HG03097 (cell line): ENCODE data around the gene MTF2.

Experiments
- ATAC-seq: cut with Tn5 transposase; IDR thresholded peaks from one replicate; pipeline ENCODE4 v1.9.1; 2021; ENCODE audit not compliant: unreplicated experiment, low FRiP score

The MTF2 gene

GRCh38 chr1:93081716-93082115 is 2.6 kb downstream of the MTF2 start:
- no peak for ATAC-seq

DNA sequence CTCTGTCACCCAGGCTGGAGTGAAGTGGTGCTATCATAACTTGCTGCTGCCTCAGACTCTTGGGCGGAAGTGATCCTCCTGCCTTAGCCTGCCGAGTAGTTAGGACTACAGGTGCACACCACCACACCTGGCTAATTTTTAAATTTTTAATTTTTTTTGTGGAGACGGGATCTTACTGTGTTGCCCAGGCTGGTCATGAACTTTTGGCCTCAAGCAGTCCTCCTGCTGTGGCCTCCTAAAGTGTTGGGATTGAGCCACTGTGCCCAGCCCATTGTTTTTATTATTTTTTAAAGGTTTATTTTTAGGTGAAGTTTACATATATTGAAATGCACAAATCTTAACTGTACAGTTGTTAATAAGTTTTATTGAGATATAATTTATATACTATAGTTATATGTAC is 3.2 kb downstream of the MTF2 start:
- no peak for ATAC-seq

- no peak for ATAC-seq
Measured at GRCh38 chr1:93083979-93084378, 4.9 kb downstream of the MTF2 start.

GRCh38 chr1:93087532-93087931 is 8.4 kb downstream of the MTF2 start:
- ATAC-seq, result no peak

DNA sequence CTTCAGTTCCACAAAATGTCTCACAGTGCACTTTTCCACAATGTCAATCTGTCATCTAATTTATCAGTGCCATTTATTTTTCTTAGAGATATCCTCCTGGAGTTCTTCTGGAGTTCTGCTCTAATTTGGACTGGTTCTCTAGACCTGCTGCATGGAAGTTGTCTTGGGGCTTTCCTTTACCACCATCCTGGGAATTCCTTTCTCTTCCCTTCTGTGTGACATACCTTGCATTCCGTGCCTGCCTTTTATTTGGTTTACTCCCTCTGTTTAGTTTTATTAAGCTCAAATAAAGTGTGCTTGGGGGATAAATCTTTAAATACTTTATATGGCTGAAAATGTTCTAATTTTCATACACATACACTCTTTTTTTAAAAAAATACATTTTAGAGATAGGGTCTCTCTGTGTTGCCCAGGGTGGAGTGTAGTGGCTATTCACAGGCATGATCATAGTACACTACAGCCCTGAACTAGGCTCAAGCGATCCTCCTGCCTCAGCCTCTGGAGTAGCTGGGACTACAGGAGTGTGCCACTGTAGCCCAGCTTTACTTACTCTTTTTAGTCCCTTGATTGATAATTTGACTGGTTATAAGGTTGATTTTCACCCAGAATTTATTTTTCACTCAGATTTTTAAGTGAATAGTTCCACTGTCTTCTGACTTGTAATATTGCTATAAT is 14.4 kb downstream of the MTF2 start:
- ATAC-seq, result no peak

GRCh38 chr1:93095804-93096585 is 16.9 kb downstream of the MTF2 start:
- no peak for ATAC-seq

DNA sequence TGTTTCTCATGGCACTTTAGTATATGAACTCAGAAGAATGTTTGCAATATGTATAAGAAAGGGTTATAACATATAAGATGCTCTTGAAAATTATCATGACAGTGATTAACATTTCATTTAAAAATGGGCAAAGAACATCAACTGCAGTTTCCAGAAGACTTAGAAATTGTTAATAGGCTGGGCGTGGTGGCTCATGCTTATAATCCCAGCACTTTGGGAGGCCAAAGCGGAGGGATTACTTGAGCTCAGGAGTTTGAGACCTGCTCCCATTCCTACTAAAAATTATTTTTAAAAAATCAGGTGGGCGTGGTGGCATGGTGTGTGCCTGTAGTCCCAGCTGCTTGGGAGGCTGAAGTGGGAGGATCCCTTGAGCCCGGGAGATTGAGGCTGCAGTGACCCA is 23.1 kb downstream of the MTF2 start:
- no peak for ATAC-seq

DNA sequence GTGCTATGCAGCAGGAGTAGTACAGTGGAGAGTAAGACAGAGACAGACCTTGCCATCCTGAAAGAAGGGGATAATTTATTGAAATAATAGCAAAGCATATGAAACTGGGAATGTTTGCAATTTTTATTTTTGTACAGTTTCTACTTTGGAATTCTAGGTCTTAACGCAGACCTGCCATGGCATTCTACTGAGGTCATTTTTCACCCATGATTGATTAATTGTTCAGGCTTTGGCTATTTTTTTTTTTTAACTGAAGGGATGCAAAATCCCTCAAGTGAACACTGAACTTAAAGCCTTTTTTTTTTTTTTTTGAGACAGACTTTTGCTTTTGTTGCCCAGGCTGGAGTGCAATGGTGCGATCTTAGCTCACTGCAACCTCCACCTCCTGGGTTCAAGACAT is 27.1 kb downstream of the MTF2 start:
- ATAC-seq, result no peak

GRCh38 chr1:93107395-93107794 is 28.3 kb downstream of the MTF2 start:
- ATAC-seq, result no peak

DNA sequence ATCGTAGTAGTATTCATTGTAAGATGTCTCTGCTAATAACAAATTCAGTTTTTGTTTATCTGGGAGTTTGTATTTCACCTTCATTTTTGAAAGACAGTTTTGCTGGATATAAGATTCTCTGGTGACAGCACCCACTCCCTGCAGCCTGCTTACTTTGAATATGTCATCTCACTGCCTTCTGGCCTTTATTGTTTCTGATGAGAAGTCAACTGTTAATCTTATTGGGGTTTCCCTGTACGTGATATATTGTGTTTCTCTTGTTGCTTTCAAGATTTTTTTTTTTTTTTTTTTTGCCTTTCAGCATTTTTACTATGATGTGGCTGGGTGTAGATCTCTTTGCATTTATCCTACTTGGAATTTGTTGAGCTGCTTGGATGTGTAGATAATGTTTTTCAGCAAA is 29.3 kb downstream of the MTF2 start:
- no peak for ATAC-seq

GRCh38 chr1:93109578-93109977 is 30.5 kb downstream of the MTF2 start:
- no peak for ATAC-seq

GRCh38 chr1:93111065-93111464 is 32.0 kb downstream of the MTF2 start:
- ATAC-seq, result no peak

DNA sequence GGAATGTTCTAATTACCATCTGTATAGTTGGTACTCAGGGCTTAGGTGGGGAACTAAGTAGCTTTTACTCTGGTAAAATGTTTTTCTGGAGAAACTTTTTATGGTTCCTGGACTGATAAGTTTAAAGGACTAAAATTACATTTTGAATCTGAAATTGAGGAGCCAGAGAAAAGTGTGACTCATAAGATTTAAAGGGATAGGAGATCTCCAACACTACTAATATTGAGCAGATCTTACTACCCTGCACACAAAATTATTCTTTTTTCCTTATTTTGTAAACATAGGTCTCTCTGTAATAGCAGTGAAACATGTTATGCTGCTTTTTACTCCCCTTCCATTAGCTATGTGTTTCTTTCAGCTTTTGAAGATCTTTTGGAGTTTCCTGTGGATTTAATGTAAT is 32.5 kb downstream of the MTF2 start:
- ATAC-seq, result no peak

- ATAC-seq, result no peak
Measured at GRCh38 chr1:93113127-93113526, 34.0 kb downstream of the MTF2 start.

DNA sequence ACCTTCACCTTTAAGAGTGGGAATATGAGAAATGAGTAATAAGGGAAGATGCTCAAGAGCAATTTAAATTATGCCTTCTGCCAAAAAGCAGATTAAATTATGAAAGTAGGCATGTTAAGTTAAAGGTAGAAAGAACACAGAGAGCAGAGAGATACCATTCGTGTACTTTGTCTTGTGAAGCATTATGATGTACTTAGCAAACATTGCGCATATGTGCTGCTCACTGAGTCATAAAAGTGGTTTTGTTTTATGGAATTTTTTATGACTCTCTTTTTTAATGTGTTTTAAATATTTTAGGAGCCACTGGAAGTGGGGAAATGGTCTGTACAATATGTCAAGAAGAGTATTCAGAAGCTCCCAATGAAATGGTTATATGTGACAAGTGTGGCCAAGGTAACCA is 35.3 kb downstream of the MTF2 start:
- ATAC-seq, result no peak

GRCh38 chr1:93120614-93121013 is 41.5 kb downstream of the MTF2 start:
- ATAC-seq, result no peak

GRCh38 chr1:93123201-93123783 is 44.2 kb downstream of the MTF2 start:
- ATAC-seq, result no peak

DNA sequence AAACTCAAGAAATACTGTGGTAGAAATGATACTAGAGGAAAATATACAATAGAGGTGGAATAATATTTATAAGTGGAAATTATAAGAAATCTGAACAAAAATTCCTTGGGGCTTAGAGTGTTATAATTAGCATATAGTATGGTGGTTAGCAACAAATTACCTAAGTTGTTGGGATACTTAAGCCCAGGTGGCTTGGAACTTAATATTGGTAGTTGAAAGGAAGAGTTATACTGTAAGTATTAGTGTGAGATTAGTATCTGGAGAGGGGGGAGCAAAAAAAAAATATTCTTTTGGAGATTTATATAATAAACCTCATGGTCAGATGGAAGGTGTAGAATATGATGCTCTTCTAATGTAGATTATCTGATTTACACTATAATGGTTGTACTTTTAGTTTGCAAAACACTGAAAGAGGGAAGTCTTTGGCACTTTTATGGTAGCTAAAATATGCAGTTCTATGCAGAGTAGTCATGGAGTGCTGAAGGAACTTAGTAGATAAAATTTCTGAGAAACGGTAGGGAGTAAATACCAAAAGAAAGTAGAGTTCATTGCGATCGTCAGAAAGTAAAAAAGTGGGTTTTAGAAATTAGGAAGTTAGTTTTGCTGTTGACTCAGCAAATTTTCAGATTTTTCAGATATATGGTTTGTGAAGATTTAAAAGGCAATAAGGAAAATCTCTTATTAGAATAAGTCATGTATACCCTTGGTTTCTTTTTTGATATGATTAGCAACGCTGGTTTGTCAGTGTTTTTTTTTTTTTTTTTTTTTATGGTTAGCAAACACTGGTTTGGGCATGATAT is 45.7 kb downstream of the MTF2 start:
- ATAC-seq, result no peak

DNA sequence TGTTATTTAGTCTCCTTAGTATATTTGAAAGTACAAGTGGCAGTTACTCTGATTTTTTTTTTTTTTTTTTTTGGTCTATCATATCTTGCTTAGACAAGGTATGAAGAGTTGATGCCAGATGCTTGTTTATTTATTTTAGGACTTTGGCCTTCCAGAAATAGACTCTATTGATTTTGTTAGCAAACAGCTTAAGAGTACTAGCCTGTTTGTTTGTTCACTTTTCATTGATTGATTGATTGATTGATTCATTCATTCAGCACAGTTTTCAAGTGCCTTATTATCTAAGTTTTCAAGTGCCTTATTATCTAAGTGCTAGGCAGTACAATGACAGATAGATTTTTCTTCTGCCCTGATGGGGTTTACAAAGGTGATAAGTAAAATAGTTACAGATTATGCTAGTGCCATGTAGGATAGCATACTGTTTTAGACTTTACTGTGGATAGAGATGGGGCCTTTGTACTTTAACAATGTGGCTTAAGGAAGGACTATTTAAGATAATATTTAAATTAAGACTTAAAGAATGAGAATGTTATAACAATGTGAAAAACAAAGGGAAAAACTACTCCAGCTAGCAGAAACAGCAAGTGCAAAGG is 50.5 kb downstream of the MTF2 start:
- no peak for ATAC-seq

GRCh38 chr1:93132638-93133037 is 53.6 kb downstream of the MTF2 start:
- ATAC-seq, result no peak

- no peak for ATAC-seq
Measured at GRCh38 chr1:93136445-93136844, 57.4 kb downstream of the MTF2 start.
